Transverse colon (tissue), 3 donors: ENCODE data around the gene BEND7.

Experiments
- POLR2A ChIP-seq: fragments of 450-650 bp; IDR thresholded peaks from one replicate; pipeline ENCODE4 v1.6.1; 2016; ENCODE audit warnings: antibody characterized with exemption, mild to moderate bottlenecking, moderate library complexity
- TF ChIP-seq, protein P1 (sequence below), 5 experiments: fragments of 200-600 bp in 3 of 5; fragments of 450-650 bp in 2 of 5; sonication (generic) in 3 of 5; IDR thresholded peaks; 1 replicate in 2 of 5; 2 replicates in 3 of 5; pipeline ENCODE4 v1.5.1; 2016 to 2017; ENCODE audit warnings: antibody characterized with exemption in 5 of 5, inconsistent platforms in 3 of 5, mild to moderate bottlenecking in 2 of 5, moderate library complexity in 1 of 5

GRCh38 chr10:13457958-13458686, 70.7 kb downstream of the BEND7 start:
- TF ChIP-seq, protein P1, sequence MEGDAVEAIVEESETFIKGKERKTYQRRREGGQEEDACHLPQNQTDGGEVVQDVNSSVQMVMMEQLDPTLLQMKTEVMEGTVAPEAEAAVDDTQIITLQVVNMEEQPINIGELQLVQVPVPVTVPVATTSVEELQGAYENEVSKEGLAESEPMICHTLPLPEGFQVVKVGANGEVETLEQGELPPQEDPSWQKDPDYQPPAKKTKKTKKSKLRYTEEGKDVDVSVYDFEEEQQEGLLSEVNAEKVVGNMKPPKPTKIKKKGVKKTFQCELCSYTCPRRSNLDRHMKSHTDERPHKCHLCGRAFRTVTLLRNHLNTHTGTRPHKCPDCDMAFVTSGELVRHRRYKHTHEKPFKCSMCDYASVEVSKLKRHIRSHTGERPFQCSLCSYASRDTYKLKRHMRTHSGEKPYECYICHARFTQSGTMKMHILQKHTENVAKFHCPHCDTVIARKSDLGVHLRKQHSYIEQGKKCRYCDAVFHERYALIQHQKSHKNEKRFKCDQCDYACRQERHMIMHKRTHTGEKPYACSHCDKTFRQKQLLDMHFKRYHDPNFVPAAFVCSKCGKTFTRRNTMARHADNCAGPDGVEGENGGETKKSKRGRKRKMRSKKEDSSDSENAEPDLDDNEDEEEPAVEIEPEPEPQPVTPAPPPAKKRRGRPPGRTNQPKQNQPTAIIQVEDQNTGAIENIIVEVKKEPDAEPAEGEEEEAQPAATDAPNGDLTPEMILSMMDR (IDR thresholded peaks at IDR 0.05), result no peak
- no peak for TF ChIP-seq POLR2A
